T-helper 22 cell (primary cell): ENCODE results near the gene SLC25A44.

Experiments
- DNase-seq: peaks from one replicate; pipeline ENCODE4 v3.0.0-alpha.2; 2020; ENCODE audit warnings: low read depth

Gene SLC25A44, protein sequence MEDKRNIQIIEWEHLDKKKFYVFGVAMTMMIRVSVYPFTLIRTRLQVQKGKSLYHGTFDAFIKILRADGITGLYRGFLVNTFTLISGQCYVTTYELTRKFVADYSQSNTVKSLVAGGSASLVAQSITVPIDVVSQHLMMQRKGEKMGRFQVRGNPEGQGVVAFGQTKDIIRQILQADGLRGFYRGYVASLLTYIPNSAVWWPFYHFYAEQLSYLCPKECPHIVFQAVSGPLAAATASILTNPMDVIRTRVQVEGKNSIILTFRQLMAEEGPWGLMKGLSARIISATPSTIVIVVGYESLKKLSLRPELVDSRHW

DNA sequence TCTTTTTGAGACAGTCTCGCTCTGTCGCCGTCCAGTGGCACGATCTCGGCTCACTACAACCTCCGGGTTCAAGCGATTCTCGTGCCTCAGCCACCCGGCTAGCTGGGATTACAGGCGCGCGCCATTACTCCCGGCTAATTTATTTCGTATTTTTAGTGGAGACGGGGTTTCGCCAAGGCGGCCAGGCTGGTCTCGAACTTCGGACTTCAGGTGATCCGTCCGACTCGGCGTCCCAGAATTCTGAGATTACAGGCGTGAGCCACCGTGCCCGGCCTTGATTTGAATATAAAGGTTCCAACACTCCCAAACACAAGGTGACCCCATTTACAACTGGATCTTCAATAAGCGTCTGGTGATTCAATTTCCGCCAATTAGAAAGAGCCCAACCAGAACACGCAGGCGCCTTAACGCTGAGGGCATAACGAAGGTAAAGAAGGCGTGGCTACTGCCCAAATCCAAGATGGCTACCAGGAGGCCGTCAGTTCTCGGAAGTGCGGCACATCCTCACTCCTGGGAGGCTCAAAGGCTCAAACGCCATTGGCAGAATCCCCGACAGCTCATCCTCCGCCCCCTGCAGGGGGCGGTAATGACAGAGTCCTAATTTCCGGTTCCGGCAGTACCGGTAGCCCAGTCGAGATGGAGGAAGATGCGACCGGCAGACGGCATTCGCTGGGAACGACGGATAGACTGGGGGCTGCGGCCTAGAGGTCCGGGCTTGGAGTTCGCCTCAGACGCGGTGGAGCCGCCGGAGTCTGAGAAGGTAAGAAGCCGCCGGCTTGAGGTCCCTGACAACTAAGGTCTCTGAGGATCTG lies at the start of gene SLC25A44:
Gene SLC25A44 (plus strand): TSS at position 617 of the 812 bp plus-strand sequence. CDS start 5,744 bp downstream, outside the sequence.
- peak; percentile 94 for DNase-seq

DNA sequence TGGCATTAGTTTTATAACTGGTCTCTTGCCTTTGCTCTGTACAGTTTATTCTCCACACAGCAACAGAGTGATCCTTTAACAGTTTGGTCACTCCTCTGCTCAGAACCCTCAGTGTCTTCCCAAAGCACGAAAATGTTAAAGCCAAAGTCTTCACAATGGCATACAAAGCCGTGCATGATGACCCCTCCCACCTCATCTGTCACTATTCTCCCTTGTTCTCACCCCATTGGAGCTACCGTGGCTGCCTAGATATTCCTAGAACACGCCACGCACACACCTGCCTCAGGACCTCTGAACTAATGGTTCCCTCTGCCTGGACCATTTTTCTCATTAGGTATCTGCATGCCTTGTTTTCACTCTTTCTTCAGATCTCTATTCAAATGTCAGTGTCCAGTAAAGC lies 49.2 kb upstream of the SLC25A44 start:
- no peak for DNase-seq

DNA sequence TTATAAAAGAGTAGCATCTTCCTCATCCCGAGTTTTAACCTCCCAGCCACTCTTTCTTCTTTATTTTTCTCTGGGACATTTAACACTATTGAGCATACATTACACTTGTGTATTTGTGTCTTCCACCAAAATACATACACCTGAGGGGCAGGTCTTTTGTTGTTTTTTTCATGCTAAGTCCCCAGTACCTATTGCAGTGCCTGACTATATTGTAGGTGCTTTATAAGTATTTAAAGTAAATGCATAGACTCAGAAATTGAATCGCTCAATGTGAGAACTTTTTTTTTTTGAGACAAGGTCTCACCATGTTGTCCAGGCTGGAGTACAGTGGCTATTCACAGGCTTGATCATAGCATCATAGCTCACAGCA lies 48.3 kb upstream of the SLC25A44 start:
- no peak for DNase-seq

GRCh38 chr1:156146020-156146768 lies 47.7 kb upstream of the SLC25A44 start:
- no peak for DNase-seq

GRCh38 chr1:156146769-156147405 lies 47.0 kb upstream of the SLC25A44 start:
- DNase-seq: peak; percentile 35

GRCh38 chr1:156148216-156148615 lies 45.7 kb upstream of the SLC25A44 start:
- DNase-seq: no peak

GRCh38 chr1:156149374-156150332 lies 44.3 kb upstream of the SLC25A44 start:
- no peak for DNase-seq

DNA sequence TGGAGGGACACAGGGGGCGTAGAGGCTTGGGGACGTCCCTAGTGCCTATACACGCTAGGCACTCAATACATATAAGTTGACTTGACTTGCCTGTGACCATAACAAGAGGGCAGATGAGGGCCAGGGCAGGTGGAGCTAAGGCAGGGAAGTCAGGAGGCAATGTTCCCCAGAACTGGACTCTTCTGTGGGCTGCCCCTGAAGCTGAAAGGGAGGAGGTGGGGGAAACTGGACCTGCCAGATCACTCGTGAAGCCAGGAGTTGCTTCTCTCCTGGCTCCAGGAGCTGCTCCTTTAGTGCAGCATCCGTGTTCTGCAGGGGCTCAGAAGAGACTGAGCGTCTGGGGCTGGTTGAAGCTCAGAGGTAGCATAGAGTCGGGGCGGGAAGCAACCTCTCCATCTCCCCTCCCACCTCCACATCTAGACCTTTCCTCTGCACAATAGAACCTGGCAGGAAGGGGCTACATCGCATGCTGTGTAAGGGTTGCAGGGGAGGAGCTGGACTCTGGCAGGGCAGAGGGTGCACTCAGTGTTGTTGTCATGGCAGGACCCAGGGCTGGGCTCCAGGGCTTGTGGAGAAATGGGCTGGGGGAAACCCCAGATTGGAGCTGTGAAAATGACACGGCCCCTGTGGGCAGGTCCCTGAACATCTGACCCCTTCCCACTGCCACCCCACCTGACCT lies 43.4 kb upstream of the SLC25A44 start:
- no peak for DNase-seq

DNA sequence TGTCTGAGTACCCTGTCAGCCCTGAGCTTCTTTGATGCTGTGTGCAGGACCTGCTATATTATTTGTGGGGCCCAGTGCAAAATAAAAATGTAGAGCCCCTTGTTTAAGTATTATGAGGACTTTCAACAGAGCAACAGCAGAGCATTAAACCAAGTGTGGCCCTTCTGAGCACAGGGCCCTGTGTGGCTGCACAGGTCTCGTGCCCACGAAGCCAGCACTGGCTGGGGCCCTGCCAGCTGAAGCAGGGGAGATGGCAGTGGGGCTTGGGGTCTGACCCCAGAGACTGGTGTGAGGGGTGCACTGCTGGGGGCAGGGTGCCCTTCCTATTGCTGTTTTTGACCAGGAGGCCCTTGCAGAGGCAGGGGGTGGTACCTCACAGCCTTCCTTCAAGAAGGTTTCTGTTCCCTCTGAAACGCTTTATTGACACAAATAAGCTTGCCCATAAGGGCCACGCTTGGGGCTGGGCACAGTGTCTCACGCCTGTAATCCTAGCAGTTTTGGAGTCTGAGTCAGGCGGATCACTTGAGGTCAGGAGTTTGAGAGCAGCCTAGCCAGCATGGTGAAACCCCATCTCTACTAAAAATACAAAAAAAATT lies 42.7 kb upstream of the SLC25A44 start:
- no peak for DNase-seq

DNA sequence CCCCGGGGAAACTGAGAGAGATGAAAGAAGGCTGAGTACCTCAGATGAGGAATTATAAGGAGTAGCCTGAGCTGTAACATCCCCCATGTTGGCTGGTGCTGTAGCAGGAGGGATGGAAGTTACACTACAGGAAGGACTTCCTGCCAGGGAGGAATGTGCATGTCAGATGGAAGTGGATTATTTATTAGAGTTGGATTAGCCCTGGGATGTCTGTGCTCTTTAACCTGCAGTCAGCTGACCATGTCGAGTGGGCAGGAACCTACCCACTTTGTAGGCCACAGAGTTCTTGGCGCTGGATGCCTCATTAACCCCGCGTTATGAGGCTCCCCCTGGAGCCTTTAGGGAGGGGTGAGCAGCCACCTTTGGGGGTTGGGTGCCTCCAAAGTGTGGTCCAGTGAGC lies 41.3 kb upstream of the SLC25A44 start:
- DNase-seq: no peak

DNA sequence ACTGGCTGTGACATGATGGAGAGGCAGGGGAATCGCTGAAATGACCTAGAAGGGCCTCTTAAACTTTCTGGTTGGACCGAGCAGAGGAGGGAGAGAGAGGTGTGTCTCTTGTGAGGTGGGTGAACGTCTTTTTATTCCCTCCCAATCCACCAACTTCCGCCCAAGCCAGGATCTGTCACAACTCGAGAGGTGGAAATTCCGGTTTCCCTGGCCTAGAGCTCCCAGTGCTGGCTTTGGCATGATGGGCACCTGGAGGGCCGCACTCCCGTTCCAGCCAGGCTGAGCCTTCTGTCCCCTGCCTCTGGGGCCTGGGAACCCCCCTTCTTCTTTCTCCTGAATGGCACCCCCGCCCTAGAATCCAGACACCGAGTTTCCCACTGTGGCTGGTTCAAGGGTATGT lies 40.5 kb upstream of the SLC25A44 start, which contains the start of gene SEMA4A:
Gene SEMA4A (plus strand): TSS at position 224 of the 400 bp plus-strand sequence. CDS start 994 bp downstream, outside the sequence.
- DNase-seq: no peak

- no peak for DNase-seq
These were observed 39.6 kb upstream of the SLC25A44 start for GRCh38 chr1:156154317-156154749.

DNA sequence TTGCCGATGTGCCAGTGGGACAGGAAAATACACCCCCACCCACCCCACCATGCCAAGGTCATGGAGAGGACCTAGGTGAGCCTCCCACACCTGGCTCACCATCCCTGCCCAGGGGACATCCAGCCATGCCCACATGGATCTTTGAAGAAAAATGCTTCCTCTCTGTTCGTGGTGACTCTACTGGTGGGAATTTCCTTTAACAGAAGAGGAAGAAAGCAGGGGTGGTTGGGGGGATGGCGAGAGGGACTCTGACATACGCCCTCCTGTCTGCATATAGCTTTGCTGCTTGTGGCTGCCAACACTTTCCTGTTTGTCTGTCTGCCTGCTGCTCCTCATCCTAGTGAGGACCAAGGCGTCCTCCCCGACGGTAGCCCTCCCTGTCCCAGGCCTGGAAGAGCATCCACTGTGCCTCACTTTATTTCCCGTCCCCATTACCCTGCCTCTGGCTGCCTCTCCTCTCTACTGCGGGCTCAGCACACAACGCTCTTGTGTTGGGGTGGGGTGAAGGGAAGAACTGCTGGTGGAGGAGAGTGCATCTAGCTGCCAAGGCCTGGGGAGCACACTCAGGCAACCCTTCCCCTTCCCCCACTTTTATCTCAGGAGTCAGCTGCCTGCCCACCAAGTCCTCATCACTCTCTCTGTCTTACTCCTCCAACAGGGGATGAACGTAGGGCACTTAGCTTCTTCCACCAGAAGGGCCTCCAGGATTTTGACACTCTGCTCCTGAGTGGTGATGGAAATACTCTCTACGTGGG lies 38.0 kb upstream of the SLC25A44 start:
- DNase-seq: no peak

DNA sequence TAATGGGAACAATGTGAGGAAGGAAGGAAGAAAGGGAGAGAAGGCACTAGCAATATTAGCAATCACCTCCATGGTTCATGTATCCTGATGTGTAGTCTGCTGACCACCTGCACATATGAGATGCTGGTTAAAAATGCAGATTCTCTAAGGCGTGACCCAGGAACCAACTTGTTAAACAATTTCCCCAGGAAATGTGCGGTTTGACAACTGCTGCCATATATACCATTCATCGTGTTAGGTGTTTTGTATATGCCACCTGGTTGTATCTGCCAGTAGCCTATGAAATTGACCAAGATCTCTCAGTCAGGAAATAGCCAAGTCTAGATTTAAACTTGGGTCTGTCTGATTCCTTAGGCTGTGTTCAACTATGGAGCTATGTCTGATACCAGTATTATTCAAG lies 36.4 kb upstream of the SLC25A44 start:
- DNase-seq: no peak

DNA sequence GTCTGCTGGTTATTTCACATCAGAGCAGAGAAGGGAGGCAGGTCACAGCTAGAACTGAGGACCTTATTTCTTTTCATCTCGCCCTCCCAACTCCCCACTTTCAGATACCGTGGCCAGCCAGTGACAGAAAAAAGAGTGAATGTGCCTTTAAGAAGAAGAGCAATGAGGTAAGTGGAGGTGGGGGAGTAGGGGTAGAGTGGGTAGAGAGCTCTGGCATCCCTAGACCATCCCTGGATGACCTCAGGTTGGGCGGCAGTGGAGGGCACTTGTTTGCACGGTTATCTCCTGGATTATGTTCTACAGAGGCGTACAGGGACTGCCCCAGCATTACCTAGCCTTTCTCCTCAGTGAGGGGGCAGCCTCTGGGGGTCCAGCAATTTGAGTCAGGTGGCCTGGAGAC lies 35.9 kb upstream of the SLC25A44 start:
- DNase-seq: no peak

GRCh38 chr1:156160000-156160742 lies 33.7 kb upstream of the SLC25A44 start:
- DNase-seq: no peak

- DNase-seq: peak; percentile 64
These were observed 33.1 kb upstream of the SLC25A44 start for GRCh38 chr1:156160743-156161171.

- DNase-seq: no peak
These were observed 31.4 kb upstream of the SLC25A44 start for GRCh38 chr1:156162430-156163037.
